Type B pancreatic cell (in vitro differentiated cells): ENCODE data around the gene TRRAP. TPM values are rescaled to one million over a fixed set of nuclear protein-coding genes. Genes with fewer than 3 reads are reported as not detected.

Source experiments
- DNase-seq: peaks from one replicate; pipeline ENCODE4 v3.0.0; 2021; ENCODE audit warnings: mixed read lengths; ENCODE audit not compliant: unreplicated experiment; ENCODE audit errors: extremely low spot score
- H3K27ac Mint-ChIP-seq: 2 replicates; pipeline ENCODE4 v1.8.0; 2021; ENCODE audit warnings: mild to moderate bottlenecking, mixed read lengths
- H3K27me3 Mint-ChIP-seq: 2 replicates; pipeline ENCODE4 v1.8.0; 2021; ENCODE audit warnings: mixed read lengths
- H3K36me3 Mint-ChIP-seq: 2 replicates; pipeline ENCODE4 v1.8.0; 2021; ENCODE audit warnings: mixed read lengths
- H3K4me1 Mint-ChIP-seq: one replicate; pipeline ENCODE4 v1.8.0; 2021; ENCODE audit warnings: mixed read lengths; ENCODE audit not compliant: unreplicated experiment
- H3K4me3 Mint-ChIP-seq: 2 replicates; pipeline ENCODE4 v1.8.0; 2021; ENCODE audit warnings: mild to moderate bottlenecking, mixed read lengths
- H3K9me3 Mint-ChIP-seq: 2 replicates; pipeline ENCODE4 v1.8.0; 2021; ENCODE audit warnings: mixed read lengths
- CTCF ChIP-seq: fragments of 200-600 bp; sonication (generic); conservative IDR thresholded peaks from 2 replicates; pipeline ENCODE4 v1.5.0; 2021; ENCODE audit warnings: antibody characterized with exemption, mild to moderate bottlenecking
- total RNA-seq: library from RNA; stranded (reverse); gene quantifications from 2 replicates; pipeline ENCODE4 v1.2.1, GENCODE V29; 2021; ENCODE audit warnings: low replicate concordance

TRRAP gene
- total RNA-seq, 1 donor from 2014 or later, result 65.7 TPM

DNA sequence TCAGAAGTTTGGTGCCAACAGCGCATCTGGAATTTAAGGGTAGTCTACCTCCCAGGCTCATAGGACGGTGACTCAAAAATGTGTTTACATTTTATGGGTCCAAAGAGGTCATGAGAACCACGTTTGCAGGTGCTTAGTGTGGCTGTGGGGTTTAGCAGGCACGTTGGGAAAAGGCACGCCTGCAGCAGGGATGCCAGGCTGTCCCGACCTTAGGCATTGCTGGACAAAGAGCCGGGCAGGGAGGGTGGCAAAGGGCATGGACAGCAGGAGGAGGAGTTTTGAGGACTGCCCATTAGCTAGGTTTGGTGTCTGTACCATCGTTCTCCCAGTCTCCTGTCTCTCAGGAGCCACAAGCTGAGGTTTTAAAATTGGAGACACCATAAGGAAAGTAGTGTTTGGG lies 104.4 kb downstream of the TRRAP start:
- Mint-ChIP-seq H3K9me3 (no peaks in the 10 kb centered on the region), H3K4me3 (no peak overlapping the region), H3K27ac (no peak overlapping the region), H3K4me1 (no peaks in the 10 kb centered on the region), H3K36me3 (peaks cover 52% of the 10 kb centered on the region), H3K27me3 (no peaks in the 10 kb centered on the region)
- DNase-seq, result no peak
- no peak for TF ChIP-seq CTCF

DNA sequence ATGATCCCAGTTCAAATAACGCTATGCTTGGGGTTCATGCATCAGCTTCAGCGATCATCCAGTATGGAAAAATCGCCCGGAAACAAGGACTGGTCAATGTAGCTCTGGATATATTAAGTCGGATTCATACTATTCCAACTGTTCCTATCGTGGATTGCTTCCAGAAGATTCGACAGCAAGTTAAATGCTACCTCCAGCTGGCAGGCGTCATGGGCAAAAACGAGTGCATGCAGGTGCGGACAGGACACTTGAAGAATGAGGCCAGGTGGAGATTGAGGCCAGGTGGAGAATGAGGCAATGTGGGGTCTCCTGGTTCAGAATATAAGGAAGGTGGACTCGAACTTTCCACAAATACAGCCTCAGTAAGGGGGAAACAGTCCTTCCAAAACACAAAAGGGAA lies 105.8 kb downstream of the TRRAP start:
- peaks cover 59% of the 10 kb centered on the region for H3K36me3 Mint-ChIP-seq
- no peak overlapping the region for H3K4me3 Mint-ChIP-seq
- no peak for TF ChIP-seq CTCF
- no peaks in the 10 kb centered on the region for H3K4me1 Mint-ChIP-seq
- no peak overlapping the region for H3K27ac Mint-ChIP-seq
- no peaks in the 10 kb centered on the region for H3K9me3 Mint-ChIP-seq
- DNase-seq, result peak; percentile 40
- H3K27me3 Mint-ChIP-seq, result no peaks in the 10 kb centered on the region

- no peak for TF ChIP-seq CTCF
- Mint-ChIP-seq H3K4me1 (no peaks in the 10 kb centered on the region), H3K9me3 (no peaks in the 10 kb centered on the region), H3K27ac (no peak overlapping the region), H3K4me3 (no peak overlapping the region), H3K36me3 (peaks cover 53% of the 10 kb centered on the region), H3K27me3 (no peaks in the 10 kb centered on the region)
- no peak for DNase-seq
Measured at GRCh38 chr7:98985406-98985805, 107.1 kb downstream of the TRRAP start.

DNA sequence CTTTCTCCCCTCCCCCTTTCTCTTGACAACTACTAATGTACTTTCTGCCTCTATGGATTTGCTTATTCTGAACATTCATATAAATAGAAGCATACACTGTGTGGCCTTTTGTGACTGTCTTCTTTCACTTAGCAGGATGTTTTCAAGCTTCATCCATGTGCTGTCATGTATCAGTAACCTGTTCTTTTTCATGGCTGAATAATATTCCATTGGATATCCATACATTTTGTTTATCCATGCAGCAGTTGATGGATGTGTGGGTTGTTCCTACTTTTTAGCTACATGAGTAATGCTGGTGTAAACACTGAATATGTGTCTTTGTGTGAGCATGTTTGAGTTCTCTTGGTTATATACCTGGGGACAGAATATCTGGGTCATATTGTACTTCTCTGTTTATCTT lies 107.6 kb downstream of the TRRAP start:
- H3K9me3 Mint-ChIP-seq, result no peaks in the 10 kb centered on the region
- no peak overlapping the region for H3K27ac Mint-ChIP-seq
- no peaks in the 10 kb centered on the region for H3K4me1 Mint-ChIP-seq
- no peak for DNase-seq
- peaks cover 53% of the 10 kb centered on the region for H3K36me3 Mint-ChIP-seq
- no peak overlapping the region for H3K4me3 Mint-ChIP-seq
- TF ChIP-seq CTCF, result no peak
- no peaks in the 10 kb centered on the region for H3K27me3 Mint-ChIP-seq

DNA sequence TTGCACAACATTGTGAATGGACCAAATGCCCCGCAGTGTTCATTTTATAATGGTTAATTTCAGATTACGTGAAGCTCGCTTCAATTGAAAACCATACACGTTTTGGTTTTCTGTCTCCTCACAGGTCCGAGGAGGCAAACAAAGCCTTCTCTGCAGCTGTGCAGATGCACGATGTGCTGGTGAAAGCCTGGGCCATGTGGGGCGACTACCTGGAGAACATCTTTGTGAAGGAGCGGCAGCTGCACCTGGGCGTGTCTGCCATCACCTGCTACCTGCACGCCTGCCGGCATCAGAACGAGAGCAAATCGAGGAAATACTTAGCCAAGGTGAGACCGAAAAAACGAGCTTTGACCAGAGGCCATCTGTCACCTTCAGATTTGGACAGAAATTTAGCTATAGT lies 110.3 kb downstream of the TRRAP start:
- no peak for TF ChIP-seq CTCF
- H3K4me1 Mint-ChIP-seq, result no peaks in the 10 kb centered on the region
- no peak overlapping the region for H3K4me3 Mint-ChIP-seq
- H3K27me3 Mint-ChIP-seq, result no peaks in the 10 kb centered on the region
- no peaks in the 10 kb centered on the region for H3K9me3 Mint-ChIP-seq
- H3K36me3 Mint-ChIP-seq, result peaks cover 56% of the 10 kb centered on the region
- no peak overlapping the region for H3K27ac Mint-ChIP-seq
- no peak for DNase-seq

- Mint-ChIP-seq H3K9me3 (no peaks in the 10 kb centered on the region), H3K36me3 (peaks cover 42% of the 10 kb centered on the region), H3K27ac (no peak overlapping the region)
Measured at GRCh38 chr7:98990356-98990755, 112.0 kb downstream of the TRRAP start.

More at GRCh38 chr7:98990356-98990755, 112.0 kb downstream of the TRRAP start:
- Mint-ChIP-seq H3K4me1 (no peaks in the 10 kb centered on the region), H3K27me3 (no peaks in the 10 kb centered on the region), H3K4me3 (no peak overlapping the region)
- TF ChIP-seq CTCF, result no peak
- DNase-seq, result no peak
